H9 (cell line): ENCODE data around the gene NRIP3. TPM values are rescaled to one million over a fixed set of nuclear protein-coding genes. Genes with fewer than 3 reads are reported as not detected.

Experiments
- DNase-seq: peaks from one replicate; pipeline ENCODE4 v3.0.0-alpha.2; 2017
- H2AFZ ChIP-seq: one replicate; pipeline ENCODE4 v1.6.1; 2013; ENCODE audit warnings: mild to moderate bottlenecking, low read length, control low read depth, moderate library complexity
- H2AK5ac ChIP-seq: 2 replicates; pipeline ENCODE4 v1.6.1; 2013; ENCODE audit warnings: low read length, control low read depth, mixed read lengths; ENCODE audit not compliant: insufficient read length
- H2BK120ac ChIP-seq: one replicate; pipeline ENCODE4 v1.6.1; 2013; ENCODE audit warnings: low read depth, mild to moderate bottlenecking, low read length, control low read depth, inconsistent platforms; ENCODE audit not compliant: poor library complexity, severe bottlenecking
- H2BK12ac ChIP-seq: 2 replicates; pipeline ENCODE4 v1.6.1; 2013; ENCODE audit warnings: low read length, control low read depth, mixed read lengths, low read depth; ENCODE audit not compliant: insufficient read length
- H2BK15ac ChIP-seq: 2 replicates; pipeline ENCODE4 v1.6.1; 2013; ENCODE audit warnings: low read depth, low read length, control low read depth
- H2BK20ac ChIP-seq: one replicate; pipeline ENCODE4 v1.6.1; 2013; ENCODE audit warnings: low read depth, mild to moderate bottlenecking, low read length, control low read depth, inconsistent platforms; ENCODE audit not compliant: poor library complexity, severe bottlenecking
- H2BK5ac ChIP-seq: 2 replicates; pipeline ENCODE4 v1.6.1; 2013; ENCODE audit warnings: low read length, control low read depth, mixed read lengths; ENCODE audit not compliant: insufficient read length
- H3K14ac ChIP-seq: 2 replicates; pipeline ENCODE4 v1.6.1; 2013; ENCODE audit warnings: low read length, control low read depth; ENCODE audit not compliant: insufficient read depth
- H3K18ac ChIP-seq: 2 replicates; pipeline ENCODE4 v1.6.1; 2013; ENCODE audit warnings: low read depth, mild to moderate bottlenecking, mixed read lengths, low read length, control low read depth; ENCODE audit not compliant: insufficient read length
- H3K23ac ChIP-seq: 2 replicates; pipeline ENCODE4 v1.6.1; 2013; ENCODE audit warnings: low read length, control low read depth, mixed read lengths, low read depth; ENCODE audit not compliant: insufficient read length
- H3K23me2 ChIP-seq: 2 replicates; pipeline ENCODE4 v1.6.1; 2013; ENCODE audit warnings: low read depth, mild to moderate bottlenecking, mixed read lengths, low read length, control low read depth; ENCODE audit not compliant: insufficient read length, poor library complexity, severe bottlenecking
- H3K27ac ChIP-seq: 2 replicates; pipeline ENCODE4 v1.5.1; 2013; ENCODE audit warnings: low read length, control low read depth, mixed read lengths, low read depth; ENCODE audit not compliant: insufficient read length
- H3K27me3 ChIP-seq: 2 replicates; pipeline ENCODE4 v1.6.1; 2013; ENCODE audit warnings: low read length, control low read depth, inconsistent platforms; ENCODE audit not compliant: insufficient read depth
- H3K4ac ChIP-seq: 2 replicates; pipeline ENCODE4 v1.6.1; 2013; ENCODE audit warnings: low read depth, mild to moderate bottlenecking, control low read depth, inconsistent platforms, low read length, moderate library complexity
- H3K4me1 ChIP-seq: 2 replicates; pipeline ENCODE4 v1.6.1; 2013; ENCODE audit warnings: low read length, control low read depth, inconsistent platforms; ENCODE audit not compliant: insufficient read depth
- H3K4me2 ChIP-seq: 2 replicates; pipeline ENCODE4 v1.6.1; 2013; ENCODE audit warnings: low read length, control low read depth, mixed read lengths; ENCODE audit not compliant: insufficient read length, insufficient read depth
- H3K56ac ChIP-seq: 2 replicates; pipeline ENCODE4 v1.6.1; 2013; ENCODE audit warnings: low read depth, mild to moderate bottlenecking, mixed read lengths, low read length, control low read depth; ENCODE audit not compliant: insufficient read length
- H3K79me1 ChIP-seq: 2 replicates; pipeline ENCODE4 v1.6.1; 2013; ENCODE audit warnings: low read depth, mild to moderate bottlenecking, moderate library complexity, low read length, control low read depth, inconsistent platforms; ENCODE audit not compliant: insufficient read depth, poor library complexity, severe bottlenecking
- H3K79me2 ChIP-seq: 2 replicates; pipeline ENCODE4 v1.6.1; 2013; ENCODE audit warnings: low read length, control low read depth, inconsistent platforms; ENCODE audit not compliant: insufficient read depth
- H3K9ac ChIP-seq: 2 replicates; pipeline ENCODE4 v1.6.1; 2013; ENCODE audit warnings: low read length, control low read depth, mixed read lengths; ENCODE audit not compliant: insufficient read length; ENCODE audit errors: extremely low read depth
- H3K9me3 ChIP-seq: one replicate; pipeline ENCODE4 v1.6.1; 2013; ENCODE audit warnings: low read depth, low read length, inconsistent platforms; ENCODE audit not compliant: control insufficient read depth
- H3T11ph ChIP-seq: one replicate; pipeline ENCODE4 v1.6.1; 2013; ENCODE audit warnings: mild to moderate bottlenecking, low read length, control low read depth, inconsistent platforms
- H4K20me1 ChIP-seq: one replicate; pipeline ENCODE4 v1.6.1; 2013; ENCODE audit not compliant: control insufficient read depth, insufficient read length, insufficient read depth
- H4K5ac ChIP-seq: 2 replicates; pipeline ENCODE4 v1.6.1; 2013; ENCODE audit warnings: low read depth, mild to moderate bottlenecking, mixed read lengths, low read length, control low read depth; ENCODE audit not compliant: insufficient read length
- H4K8ac ChIP-seq: replicated peaks from 2 replicates; pipeline ENCODE4 v1.6.1; 2013; ENCODE audit warnings: low read length, control low read depth, mixed read lengths, low read depth; ENCODE audit not compliant: insufficient read length
- H4K91ac ChIP-seq: 2 replicates; pipeline ENCODE4 v1.6.1; 2013; ENCODE audit warnings: low read depth, mild to moderate bottlenecking, moderate library complexity, mixed read lengths, low read length, control low read depth; ENCODE audit not compliant: insufficient read length
- H3K27ac Mint-ChIP-seq, 3 experiments: 2 replicates in 2 of 3; 3 replicates in 1 of 3; pipeline ENCODE4 v1.8.0; 2020 to 2021; ENCODE audit warnings: mixed read lengths in 3 of 3, mild to moderate bottlenecking in 1 of 3, moderate library complexity in 1 of 3
- H3K27me3 Mint-ChIP-seq: 2 replicates; pipeline ENCODE4 v1.8.0; 2021; ENCODE audit warnings: low read depth, mild to moderate bottlenecking, moderate library complexity, mixed read lengths
- H3K36me3 Mint-ChIP-seq, 3 experiments: 2 replicates in 2 of 3; 3 replicates in 1 of 3; pipeline ENCODE4 v1.8.0; 2020 to 2021; ENCODE audit warnings: low read depth in 3 of 3, mixed read lengths in 3 of 3; ENCODE audit not compliant: insufficient read depth in 1 of 3
- H3K4me1 Mint-ChIP-seq, 2 experiments: 2 replicates each; pipeline ENCODE4 v1.8.0; 2020; ENCODE audit warnings: mixed read lengths in 2 of 2
- H3K4me3 Mint-ChIP-seq, 2 experiments: 2 replicates in 1 of 2; 3 replicates in 1 of 2; pipeline ENCODE4 v1.8.0; 2020 to 2021; ENCODE audit warnings: mild to moderate bottlenecking in 2 of 2, mixed read lengths in 2 of 2, moderate library complexity in 1 of 2
- H3K9me3 Mint-ChIP-seq, 2 experiments: 2 replicates in 1 of 2; 3 replicates in 1 of 2; pipeline ENCODE4 v1.8.0; 2020; ENCODE audit warnings: mild to moderate bottlenecking in 2 of 2, mixed read lengths in 2 of 2, moderate library complexity in 1 of 2
- CTCF ChIP-seq: fragments of 200-600 bp; sonication (generic); conservative IDR thresholded peaks from 3 replicates; pipeline ENCODE4 v1.8.0; 2021; ENCODE audit warnings: antibody characterized with exemption, mild to moderate bottlenecking
- WGBS: extraction: QIAGEN DNeasy Blood & Tissue Kit; methylation state at CpG from one replicate; pipeline ENCODE4 v1.1.7; 2013; ENCODE audit warnings: missing lambda C conversion rate, low lambda C conversion rate, mixed read lengths; ENCODE audit not compliant: insufficient read length; ENCODE audit errors: extremely low coverage; 5-methylcytosine and 5-hydroxymethylcytosine counted together
- total RNA-seq: library from RNA; stranded (reverse); gene quantifications from 2 replicates; pipeline ENCODE4 v1.2.1, GENCODE V29; 2021

Gene NRIP3
- total RNA-seq, 1 experiment from 2014 or later: 4.2 TPM

- H2BK20ac ChIP-seq: no peak within 1 kb of the TSS
- no peaks in the 10 kb centered on the region for H3K23me2 ChIP-seq
- H2AK5ac ChIP-seq: no peak within 1 kb of the TSS
- Mint-ChIP-seq H3K9me3 (no peaks in the 10 kb centered on the region; a peak in 1 of 5 replicates), H3K4me3 (no peak within 1 kb of the TSS), H3K27me3 (no peaks in the 10 kb centered on the region; the same call in 1 of the 2 replicates), H3K36me3 (peaks cover 0 to 5% (median 0%) of the 10 kb centered on the region in 3 experiments; a peak in 2 of 7 replicates), H3K4me1 (no peaks in the 10 kb centered on the region), H3K27ac (no peak within 1 kb of the TSS)
- no peak within 1 kb of the TSS for H3K9ac ChIP-seq
- no peak within 1 kb of the TSS for H3K4me2 ChIP-seq
- H2BK5ac ChIP-seq: no peak within 1 kb of the TSS
- no peak for TF ChIP-seq CTCF
- H3K18ac ChIP-seq: no peak within 1 kb of the TSS
- H2AFZ ChIP-seq: no peak within 1 kb of the TSS
- no peak within 1 kb of the TSS for H2BK120ac ChIP-seq
- no peak within 1 kb of the TSS for H4K8ac ChIP-seq
- no peak within 1 kb of the TSS for H3K27ac ChIP-seq
- no CpG with 5 or more reads among the region's 5 CpGs for WGBS
- H3K79me2 ChIP-seq: no peaks in the 10 kb centered on the region
- no peak within 1 kb of the TSS for H4K5ac ChIP-seq
- no peak within 1 kb of the TSS for H4K91ac ChIP-seq
- H3K4ac ChIP-seq: no peak within 1 kb of the TSS
- H3K56ac ChIP-seq: no peak within 1 kb of the TSS
- H3K9me3 ChIP-seq: no peaks in the 10 kb centered on the region
- H3K27me3 ChIP-seq: no peaks in the 10 kb centered on the region
- no peaks in the 10 kb centered on the region for H4K20me1 ChIP-seq
- no peak within 1 kb of the TSS for H2BK15ac ChIP-seq
- no peaks in the 10 kb centered on the region for H3K79me1 ChIP-seq
- H3K4me1 ChIP-seq: no peaks in the 10 kb centered on the region
- no peak within 1 kb of the TSS for H2BK12ac ChIP-seq
- DNase-seq: no peak
- no peak within 1 kb of the TSS for H3T11ph ChIP-seq
- no peak within 1 kb of the TSS for H3K23ac ChIP-seq
- no peak within 1 kb of the TSS for H3K14ac ChIP-seq
Measured at GRCh38 chr11:8942518-8943066, 61.2 kb downstream of the NRIP3 start, which contains the start of gene ASCL3. ASCL3 (minus strand) TSS chr11:8943016; CDS start chr11:8938161, 4,855 bp downstream.
